ENCODE measurements around the gene SLC11A2.
"Not testable (repeated sequence)": the region's sequence is repeated elsewhere in the genome, so short reads cannot be mapped to it uniquely, and the experiment has no call there.

The SLC11A2 gene

DNA sequence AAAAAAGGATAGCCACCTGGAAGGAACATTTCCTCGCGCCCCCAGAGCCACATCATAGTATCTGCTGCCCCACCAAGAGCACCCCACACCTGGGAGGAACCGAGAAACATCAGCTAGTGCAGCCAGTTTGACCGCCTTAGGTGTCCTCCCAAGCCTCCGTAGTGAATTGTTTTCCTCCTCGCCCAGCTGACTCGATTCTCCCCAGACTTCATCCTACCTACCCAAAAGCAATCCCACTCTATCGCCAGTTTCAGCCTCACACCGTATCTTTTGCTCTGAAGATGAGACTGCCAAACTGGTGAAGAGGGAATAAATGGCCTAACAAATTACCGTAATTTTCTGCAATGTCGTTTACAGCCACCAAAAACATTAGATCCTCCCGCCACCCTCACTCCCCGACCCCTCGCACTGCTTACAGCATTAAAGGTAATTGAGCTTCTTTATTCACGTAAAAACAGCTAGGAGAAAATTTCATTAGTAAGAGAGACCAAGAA, 1.2 kb upstream of the SLC11A2 start:
- DNase-seq (ENCODE audit: low read depth, low spot score), result no peak

DNA sequence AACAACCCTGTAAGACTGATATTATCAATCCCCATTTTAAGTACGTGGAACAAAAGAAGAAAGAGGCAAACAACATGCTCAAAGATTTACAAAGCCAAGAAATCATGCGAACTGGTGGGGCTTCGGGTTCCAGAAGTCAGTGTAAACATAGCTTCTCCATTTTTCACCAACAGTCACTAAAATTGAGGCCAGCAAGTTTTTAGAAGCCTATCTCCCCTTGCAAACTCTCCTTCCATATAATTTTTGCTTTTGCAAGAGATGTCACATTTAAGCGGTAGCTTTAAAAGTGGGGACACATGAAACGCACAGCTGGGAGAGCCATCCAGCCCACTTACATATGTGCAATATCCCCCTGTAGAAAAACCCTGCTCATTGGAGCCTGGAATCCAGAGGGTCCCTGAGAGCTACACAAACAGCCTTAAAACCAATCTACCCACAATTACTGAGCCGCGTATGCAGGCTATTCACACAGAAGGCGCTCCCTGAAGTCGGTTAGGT, 797 bp downstream of the SLC11A2 start:
- no peak for DNase-seq (ENCODE audit: low read depth, low spot score)

DNA sequence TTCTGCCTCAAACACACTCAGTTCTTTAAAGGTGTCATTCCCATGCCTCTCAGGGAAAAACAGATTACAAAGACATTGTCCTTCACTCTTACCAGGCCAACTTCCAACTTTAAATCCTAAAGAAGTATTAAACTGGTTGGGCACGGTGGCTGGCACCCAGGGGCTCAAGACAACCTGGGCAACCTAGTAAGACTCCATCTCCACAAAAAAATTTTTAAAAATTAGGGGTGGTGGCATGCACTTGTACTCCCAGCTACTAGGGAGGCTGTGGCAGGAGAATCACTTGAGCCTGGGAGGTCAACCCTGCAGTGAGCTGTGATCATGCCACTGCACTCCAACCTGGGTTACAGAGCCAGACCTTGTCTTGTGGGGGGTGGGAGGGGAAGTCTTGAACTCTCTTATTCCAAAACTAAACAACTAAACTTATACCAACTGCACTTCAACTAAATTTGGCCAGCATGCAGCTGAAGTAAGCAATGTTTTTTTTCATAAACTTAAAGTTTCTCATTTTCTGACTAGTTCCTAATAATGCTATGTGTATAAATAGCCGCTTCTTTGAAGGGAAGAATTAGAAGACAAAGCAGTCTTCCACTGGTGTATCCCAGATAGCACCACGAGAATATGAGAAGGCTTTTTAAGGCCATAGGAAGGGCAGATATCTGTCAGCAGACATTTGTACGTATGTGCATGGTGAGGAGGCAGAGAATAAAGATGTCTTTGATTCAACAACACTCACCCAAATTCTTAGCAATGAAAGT, 2.4 kb downstream of the SLC11A2 start:
- no peak for DNase-seq (ENCODE audit: low read depth, low spot score)

DNA sequence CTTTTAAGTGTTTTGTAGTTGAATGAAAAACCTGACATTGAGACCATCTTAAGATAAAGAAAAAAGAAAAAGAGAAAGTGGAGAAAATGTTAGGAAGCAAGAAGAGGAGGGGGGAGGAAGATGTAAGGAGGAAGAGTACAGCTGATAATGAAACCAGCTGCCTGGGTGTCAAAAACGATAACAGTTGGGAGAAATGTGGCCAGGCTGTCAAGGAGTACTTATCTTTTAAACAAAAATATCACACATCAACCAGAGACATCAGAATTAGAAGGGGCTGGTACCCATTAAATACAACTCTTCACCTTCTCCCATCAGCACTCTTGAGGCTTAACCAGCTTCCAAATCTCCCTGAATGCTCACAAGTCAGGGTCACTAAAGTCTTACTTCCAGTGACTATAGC, 4.5 kb downstream of the SLC11A2 start:
- DNase-seq (ENCODE audit: low read depth, low spot score), result no peak

DNA sequence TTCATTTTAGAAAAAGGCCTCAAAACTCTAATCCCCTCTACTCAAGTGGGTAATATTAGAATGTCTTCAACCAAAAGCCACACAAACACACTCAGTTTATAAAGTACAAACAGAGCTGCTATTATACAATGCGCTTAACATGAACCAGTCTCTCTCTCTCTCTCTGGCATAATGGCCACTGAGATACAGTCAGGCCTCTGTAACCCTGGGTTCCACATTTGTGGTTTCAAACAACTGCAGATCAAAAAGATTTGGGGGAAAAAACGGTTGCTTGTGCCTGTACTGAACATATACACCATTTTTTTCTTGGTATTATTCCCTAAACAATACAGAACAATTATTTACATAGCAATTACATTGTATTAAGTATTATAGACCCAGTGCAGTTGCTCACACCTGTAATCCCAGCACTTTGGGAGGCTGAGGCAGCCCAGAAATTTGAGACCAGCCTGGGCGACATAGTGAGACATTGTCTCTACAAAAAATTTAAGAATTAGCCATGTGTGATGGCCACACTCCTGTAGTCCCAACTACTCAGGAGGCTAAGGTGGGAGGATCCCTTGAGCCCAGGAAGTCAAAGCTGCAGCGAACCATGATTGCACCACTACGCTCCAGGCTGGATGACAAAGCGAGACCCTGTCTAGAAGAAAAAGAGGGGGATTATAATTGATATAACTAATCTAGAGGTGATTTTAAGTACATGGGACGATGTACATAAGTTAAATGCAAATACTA, 5.6 kb downstream of the SLC11A2 start:
- no peak for DNase-seq (ENCODE audit: low read depth, low spot score)

DNA sequence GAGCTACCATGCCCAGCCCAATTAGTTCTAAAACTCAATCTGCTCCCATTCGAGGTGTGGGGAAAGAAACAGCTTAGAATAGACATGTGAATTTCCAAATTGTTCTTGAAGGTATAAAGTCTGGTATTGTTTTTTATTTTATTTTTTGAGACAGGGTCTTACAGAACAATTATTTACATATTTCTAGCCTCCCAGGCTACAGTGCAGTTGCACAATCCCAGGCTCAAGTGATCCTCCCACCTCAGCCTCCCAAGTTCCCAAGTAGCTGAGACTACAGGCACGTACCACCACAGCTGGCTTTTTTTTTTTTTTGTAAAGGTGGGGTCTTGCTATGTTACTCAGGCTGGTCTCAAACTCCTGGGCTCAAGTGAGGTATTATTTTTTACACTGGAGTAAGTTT, 6.3 kb downstream of the SLC11A2 start:
- DNase-seq (ENCODE audit: low read depth, low spot score), result no peak

DNA sequence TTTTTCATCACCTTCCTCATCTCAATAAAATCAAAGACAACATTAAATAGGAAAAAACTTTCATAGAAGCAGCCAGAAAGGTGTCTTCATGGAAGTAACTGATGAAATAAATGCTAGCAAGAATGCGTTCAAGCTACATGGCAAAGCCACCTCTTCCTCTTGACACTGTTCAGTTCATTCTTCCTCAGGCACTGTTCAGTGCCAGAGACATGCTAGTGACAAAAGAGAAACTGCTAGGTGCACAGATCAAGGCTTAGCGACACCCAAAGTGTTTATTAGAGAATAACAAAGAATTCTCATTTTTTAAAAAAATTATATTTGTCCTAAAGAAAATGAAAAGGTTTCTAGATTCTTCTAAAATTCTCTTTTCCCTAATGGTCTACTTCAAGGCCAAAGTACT, 7.2 kb downstream of the SLC11A2 start:
- no peak for DNase-seq (ENCODE audit: low read depth, low spot score)

DNA sequence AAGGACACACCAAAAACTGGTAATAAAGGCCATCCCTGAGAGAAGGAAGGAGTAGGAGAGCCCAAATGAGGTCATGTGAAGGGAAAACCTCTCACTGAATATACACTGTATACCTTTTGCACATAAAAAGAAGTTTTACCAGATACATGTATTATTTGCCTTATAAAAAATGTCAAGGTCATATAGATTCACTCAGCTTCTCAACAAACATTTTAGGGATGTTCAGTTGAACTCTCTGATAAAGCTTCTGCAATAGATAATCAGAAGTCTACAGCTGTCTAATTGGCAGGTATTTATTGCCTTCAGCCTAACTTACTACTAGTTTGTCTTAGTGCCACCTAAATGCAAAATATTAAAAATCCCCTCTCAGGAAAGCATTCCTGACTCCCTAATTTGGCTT, 8.7 kb downstream of the SLC11A2 start:
- no peak for DNase-seq (ENCODE audit: low read depth, low spot score)

DNA sequence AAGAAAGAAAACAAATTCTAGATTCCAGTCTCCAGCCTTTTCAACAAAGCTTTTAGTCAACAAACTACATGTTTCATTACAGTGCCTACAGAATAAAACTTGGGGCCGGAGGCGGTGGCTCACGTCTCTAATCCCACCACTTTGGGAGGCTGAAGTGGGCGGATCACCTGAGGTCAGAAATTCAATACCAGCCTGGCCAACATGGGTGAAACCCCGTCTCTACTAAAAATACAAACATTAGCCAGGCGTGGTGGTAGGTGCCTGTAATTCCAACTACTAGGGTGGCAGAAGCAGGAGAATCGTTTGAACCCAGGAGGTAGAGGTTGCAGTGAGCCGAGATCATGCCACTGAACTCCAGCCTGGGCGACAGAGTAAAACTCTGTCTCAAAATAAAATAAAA, 11.7 kb downstream of the SLC11A2 start:
- not testable (repeated sequence) for DNase-seq (ENCODE audit: low read depth, low spot score)

DNA sequence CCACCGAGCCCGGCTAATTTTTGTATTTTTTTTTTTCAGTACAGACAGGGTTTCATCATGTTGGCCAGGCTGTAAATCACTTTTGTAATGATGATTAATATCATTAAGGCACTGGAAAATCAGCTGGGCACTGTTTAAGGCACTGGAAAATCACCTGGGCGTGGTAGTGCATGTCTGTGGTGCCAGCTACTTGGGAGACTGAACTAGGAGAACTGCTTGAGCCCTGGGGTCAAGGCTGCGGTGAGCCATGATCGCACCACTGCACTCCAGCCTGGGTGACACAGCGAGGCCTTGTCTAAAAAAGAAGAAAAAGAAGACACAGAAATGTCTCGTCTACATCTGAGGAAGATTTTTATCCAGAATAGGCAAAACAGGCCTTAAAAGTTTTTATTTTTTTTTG, 12.7 kb downstream of the SLC11A2 start:
- DNase-seq (ENCODE audit: low read depth, low spot score), result no peak

DNA sequence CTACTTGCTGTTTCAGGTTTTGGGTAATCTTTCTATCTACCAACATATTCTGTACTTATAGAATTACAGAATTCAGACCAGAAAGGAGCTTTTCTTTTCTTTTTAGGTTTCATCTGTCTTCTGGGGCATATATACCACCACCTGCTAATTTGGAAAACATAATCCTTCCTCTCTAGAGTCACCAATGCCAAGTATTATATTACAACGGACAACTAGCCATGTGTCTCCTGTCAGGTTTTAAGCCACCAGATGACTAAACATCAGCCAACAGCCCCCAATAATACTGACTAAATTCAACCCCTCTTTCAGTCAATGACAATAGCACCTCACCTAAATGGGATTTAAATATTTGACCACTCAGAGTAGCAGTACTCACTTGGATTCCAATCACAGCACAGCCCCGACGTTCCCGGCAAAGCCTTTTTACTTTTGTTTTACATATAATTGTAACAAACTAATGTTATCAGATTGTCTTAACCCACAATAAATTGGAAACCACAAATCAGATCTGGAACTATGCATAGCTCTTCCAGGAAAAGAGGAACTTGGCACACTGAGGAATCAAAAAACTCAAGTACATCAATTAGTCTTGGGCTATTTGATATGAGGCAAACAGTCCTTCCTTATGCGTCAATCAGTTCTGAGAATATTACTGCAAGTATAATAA, 13.5 kb downstream of the SLC11A2 start:
- DNase-seq (ENCODE audit: low read depth, low spot score), result no peak

DNA sequence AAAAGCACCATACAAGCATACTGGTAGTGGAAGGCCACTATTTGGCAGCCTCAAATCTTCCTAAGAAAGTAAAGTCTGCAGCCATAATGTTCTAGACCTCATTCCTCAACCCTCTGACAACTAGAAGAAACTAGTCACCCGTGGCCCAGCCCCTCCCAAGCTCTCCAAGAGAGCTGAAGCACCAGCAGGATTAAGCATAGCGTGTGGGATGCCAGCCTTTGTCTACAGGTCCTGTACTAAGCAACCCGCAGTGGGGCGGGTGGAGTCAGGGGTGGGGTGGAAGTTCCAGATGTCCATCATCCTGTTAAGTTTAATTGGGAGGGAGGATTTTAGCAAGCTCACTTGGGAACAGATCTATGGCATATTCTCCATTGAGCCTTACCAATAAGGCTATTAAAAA, 14.2 kb downstream of the SLC11A2 start:
- no peak for DNase-seq (ENCODE audit: low read depth, low spot score)

DNA sequence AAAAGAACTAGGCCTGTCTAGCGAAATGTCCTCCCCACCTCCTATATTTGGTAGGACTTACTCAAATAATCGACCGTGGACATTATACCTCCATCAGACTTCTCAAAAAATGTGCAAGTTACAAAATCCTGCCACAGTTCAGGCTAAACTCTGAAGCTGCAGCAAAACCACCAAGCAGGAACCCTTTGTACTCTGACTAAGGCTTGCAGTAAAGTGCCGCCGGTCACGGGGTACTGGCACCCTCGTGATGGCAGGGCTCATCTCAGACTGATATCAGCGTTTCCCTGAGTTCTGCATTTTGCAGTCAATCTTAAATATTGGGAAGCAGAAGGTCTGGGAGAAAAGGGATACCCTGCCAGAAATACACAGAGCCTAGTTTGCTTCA, 17.1 kb downstream of the SLC11A2 start:
- no peak for DNase-seq (ENCODE audit: low read depth, low spot score)

DNA sequence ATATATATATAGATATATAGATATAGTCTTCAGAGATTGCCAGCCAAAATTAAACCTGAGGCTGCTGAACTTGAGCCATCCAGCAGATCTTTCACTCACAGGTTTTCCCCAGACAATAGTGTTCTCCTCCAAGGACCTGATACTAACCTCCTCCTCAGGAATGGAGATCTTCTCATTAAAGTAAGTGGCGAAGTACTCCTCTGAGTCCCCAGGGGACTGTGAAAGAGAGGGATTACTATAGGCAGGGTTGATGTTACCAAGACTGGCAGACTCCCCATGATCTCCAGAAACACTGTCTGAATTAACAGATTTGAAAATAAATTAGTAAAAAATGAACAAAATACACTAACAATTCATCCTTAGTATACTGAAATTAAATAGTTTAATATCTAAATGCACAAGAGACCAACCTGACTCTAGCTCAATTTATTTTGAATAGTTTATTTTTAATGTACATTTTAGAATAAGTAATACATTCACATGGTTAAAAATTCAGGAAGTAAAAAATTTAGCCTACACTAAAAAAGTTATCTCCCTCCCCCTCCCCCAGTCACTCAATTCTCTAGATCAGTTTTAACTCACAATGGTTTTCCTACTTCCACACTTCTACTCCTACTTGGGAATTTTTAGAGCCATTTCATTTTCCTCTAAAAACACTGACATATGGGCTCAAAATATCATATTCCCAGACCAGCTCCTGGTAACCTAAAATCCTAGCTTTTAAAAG, 17.7 kb downstream of the SLC11A2 start:
- DNase-seq (ENCODE audit: low read depth, low spot score), result no peak

DNA sequence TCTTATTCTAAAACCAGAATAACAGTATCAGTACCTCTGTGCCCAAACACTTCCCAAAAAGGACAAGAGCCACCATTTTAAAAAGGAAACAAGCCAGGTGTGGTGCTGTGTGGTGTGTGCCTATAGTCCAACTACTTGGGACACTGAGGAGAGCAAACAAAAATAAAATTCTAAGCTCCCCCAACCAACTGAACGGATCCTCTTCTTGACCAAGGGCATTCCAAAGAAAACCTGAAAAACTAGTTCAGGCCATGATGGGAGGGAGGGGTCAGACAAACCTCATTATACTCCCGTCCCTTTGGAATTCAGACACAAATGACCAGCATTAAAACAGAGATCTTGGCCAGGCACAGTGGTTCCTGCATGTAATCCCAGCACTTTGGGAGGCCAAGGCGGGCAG, 20.5 kb downstream of the SLC11A2 start:
- DNase-seq (ENCODE audit: low read depth, low spot score), result no peak

DNA sequence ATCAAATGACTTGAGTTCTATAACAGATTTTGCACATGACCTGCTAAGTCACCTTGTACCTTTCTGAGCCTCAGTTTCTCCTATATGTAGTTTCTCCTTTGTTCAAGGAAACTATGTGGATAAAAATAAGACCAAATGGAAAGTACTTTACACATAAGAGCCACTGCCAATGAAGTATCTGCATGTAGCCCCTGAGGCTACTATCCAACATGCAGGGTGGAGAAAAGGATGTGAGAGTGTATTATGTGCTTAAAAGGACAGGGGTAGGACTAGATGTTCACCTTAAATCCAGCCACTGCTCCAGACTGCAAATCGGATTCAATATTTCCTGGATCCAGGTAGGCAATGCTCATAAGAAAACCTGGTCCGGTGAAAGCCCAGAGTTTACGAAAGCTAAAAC, 21.2 kb downstream of the SLC11A2 start:
- no peak for DNase-seq (ENCODE audit: low read depth, low spot score)

DNA sequence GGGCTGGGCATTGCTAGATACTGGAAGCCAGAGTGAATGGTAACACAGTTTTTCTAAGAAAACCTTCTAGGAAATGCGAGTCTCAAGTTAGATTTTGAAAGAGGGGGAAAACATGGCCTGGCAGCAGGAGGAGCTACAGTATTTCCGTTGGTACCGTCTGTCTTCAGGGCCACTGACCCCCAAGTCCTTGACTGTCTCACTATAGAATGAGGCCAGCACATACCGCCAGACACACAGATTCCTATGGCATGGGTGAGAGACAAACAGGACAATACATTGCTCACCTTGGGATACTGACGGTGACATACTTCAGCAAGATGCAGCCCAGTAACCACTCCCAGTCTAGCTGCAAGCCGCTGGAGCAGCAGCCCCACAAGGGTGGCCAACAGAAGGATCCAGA, 21.7 kb downstream of the SLC11A2 start:
- DNase-seq (ENCODE audit: low read depth, low spot score), result no peak

DNA sequence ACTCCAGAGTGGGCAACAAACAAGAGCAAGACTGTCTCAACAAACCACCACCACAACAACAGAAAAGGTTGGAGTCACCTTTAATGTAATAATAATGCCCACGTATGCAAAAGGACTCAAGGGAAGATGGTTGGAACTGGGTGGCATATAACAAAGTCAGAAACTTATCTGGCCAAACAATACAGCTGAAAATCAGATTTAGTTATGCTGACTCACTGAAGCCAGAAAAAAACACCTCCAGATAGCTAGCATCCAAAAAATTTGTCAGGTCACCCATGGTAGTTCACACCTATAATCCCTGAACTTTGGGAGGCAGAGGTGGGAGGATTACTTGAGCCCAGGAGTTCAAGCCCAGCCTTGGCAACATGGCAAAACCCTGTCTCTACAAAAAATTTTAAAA, 24.4 kb downstream of the SLC11A2 start:
- no peak for DNase-seq (ENCODE audit: low read depth, low spot score)

DNA sequence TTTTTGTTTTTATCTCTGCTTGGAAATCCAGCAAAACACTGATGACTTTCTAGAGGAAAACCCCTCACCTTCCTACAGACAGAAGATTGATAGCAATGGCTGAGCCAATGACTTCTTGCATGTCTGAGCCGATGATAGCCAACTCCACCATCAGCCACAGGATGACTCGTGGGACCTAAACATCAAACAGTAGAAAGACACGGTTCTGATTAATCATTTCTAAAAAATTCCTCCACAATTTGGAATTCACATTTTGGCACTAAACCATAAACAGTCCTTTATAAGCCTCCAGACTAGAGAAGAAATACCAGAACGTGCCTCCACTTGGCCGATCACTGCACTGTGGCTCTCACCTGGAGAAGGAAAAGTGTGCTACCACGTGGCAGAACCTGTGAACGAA, 25.9 kb downstream of the SLC11A2 start:
- no peak for DNase-seq (ENCODE audit: low read depth, low spot score)

DNA sequence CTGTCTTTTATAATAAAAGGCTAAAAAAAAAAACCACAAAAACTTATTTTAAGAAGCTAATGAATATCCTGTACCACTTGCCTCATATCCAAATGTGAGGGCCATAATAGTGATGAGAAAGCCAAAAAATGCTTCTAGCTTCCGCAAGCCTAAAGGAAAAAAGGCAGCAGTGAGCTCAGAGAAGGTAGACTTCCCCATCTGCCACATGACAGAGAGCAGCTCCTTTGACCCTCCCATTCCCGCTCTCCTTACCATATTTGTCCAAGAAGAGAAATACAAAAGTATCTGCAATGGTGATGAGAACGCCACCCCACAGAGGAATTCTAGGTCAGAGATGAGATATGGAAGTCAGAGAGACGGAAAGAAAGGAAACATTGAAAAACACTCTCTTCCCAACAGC, 27.1 kb downstream of the SLC11A2 start:
- DNase-seq (ENCODE audit: low read depth, low spot score), result no peak

DNA sequence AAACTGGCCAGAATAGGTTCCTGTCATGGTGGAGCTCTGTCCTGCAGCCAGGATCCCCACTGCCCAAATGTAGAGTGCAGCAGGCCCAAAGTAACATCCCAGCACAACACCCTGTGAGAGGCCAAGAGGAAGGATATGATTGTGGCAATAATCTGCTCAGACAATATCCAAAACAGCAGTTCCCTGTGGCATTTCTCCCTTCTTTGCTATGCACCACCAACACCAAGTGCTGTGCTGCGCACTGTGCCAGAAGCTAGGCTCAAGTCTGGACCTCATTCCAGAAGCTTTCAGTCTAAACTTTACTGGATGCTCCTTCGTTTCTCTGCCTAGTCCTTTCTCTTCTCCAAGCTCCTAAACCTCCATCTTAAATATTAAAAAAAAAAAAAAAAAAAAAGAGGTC, 33.4 kb downstream of the SLC11A2 start:
- DNase-seq (ENCODE audit: low read depth, low spot score), result no peak

DNA sequence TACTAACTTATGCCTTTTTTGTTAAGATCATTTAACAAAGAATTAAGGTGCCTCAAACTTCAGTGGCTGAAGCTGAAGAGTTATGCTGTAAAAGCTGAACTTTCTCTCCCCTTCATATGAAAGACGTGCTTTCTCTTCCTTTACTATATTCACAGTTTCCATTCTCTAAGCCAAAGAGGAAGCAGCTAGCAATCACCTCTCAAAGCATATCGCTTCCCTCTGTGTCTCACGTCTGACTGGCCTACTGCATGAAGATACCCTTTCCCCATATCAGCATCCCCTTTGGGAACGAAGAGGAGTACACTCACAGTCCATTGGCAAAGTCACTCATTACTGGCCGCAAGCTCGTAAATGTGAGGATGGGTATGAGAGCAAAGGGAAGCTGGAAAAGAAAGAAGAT, 34.9 kb downstream of the SLC11A2 start:
- no peak for DNase-seq (ENCODE audit: low read depth, low spot score)

Data from activated CD4-positive, CD25-positive, alpha-beta regulatory T cell treated with anti-CD3 and anti-CD28 coated beads, Interleukin-2, amount 50 U/mL, for 16 hours (primary cell).